GM18502 (cell line): Measurements from ENCODE around the gene PGBD4.

ENCODE experiments used
- ATAC-seq: cut with Tn5 transposase; IDR thresholded peaks from one replicate; pipeline ENCODE4 v1.9.1; 2021; ENCODE audit warnings: mild to moderate bottlenecking; ENCODE audit not compliant: unreplicated experiment, poor library complexity

The PGBD4 gene

DNA sequence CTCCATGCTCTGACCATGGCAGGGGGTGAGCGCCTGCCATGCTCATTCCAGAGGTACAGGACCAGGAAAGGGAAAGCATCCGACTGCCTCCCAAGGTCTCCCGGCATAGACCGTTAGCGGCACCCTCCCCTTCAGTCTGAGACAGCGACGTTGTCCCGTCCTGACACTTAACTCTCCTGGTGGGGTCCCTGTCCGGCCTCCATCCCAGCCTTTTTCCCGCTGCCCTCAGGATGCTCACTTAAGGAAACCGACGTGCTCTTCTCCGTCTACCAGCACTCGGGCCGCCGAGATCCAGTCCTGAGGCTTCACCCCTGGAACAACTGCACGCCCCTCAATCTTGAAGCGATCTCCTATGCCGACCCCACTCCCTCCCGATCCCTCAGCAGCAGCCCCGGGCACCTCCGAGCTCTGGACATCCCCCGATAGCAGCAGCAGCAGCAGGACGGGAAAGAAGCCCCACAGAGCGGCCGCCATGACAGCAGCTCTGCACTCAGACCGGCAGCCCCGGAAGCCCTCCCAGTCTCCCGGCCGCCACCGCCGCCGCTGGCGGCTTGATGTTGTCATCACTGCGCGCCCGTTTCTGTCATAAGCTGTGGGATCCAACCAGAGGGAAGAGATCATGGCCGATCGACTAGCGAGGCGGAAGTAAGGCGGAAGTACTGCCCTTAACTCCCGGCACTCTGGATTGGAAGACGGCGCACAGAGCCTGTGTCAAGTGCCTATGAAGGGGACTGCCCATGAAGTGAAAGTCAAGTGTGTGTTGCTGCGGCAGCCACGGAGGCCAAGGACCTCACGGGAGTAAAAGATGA is at the start of gene PGBD4, which contains the start of gene EMC7:
TSS of gene PGBD4 (plus strand) at position 718 of the 809 bp plus-strand sequence. CDS start 449 bp downstream, outside the sequence.
TSS of gene EMC7 (minus strand) at position 497 of the 809 bp plus-strand sequence. CDS start at position 474, 23 bp downstream.
- peak; percentile 96 for ATAC-seq

DNA sequence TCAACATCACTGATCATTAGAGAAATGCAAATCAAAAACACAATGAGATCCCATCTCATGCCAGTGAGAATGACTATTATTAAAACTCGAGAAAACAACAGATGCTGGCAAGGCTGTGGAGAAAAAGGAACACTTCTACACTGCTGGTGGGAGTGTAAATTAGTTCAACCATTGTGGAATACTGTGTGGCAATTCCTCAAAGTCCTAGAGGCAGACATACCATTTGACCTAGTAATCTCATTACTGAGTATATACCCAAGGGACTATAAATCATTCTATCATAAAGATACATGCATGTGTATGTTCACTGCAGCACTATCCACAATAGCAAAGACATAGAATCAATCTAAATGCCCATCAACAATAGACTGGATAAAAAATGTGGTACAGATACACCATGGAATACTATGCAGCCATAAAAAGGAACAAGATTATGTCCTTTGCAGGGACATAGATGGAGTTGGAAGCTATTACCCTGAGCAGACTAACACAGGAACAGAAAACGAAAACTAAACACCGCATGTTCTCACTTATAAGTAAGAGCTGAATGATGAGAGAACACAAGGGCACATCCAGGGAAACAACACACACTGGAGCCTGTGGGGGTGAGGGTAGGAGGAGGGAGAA is 47.7 kb upstream of the PGBD4 start:
- ATAC-seq = no peak

DNA sequence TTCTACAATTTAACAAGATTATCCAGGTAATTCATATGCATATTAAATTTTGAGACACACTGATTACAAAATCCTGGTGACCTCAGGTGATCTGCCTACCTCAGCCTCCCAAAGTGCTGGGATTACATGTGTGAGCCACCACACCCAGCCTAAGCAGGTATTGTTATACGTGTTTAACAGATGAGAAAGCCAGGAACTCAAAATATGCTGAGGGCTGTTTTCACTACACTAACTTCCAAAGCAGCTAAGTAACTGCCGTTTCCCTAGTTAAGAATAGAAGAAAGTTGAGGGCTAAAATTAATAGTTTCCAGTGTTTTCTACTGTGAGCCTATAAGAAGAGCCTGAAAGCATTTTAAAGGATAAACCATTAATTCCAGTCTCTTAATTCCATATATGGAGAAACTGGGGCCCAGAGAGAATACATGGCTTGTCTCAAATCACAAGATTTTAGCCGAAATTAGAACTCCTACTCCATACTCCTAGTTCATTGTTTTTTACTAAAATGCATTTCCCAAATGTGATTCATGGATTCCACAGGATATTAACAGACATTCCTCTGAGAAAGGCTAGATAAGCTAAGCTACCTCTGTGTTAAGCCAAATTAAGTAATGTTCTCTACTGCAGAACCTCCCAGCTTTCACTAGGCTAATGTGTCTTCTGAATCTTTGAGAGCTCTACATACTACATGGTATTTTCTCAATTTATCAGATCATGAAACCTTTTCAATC is 45.9 kb upstream of the PGBD4 start:
- no peak for ATAC-seq

DNA sequence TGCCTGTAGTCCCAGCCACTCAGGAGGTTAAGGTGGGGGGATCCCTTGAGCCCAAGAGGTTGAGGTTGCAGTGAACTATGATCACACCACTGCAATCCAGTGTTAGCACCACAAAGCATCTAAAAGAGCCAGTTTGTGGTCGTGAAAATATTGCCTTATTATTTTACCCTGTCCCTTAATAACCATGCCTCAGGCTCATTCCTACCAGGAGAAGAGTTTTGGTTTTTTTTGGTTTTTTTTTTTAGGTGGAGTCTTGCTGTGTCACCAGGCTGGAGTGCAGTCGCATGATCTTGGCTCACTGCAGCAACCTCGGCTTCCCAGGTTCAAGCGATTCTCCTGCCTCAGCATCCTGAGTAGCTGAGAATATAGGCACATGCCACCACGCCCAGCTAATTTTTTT is 45.0 kb upstream of the PGBD4 start:
- no peak for ATAC-seq

DNA sequence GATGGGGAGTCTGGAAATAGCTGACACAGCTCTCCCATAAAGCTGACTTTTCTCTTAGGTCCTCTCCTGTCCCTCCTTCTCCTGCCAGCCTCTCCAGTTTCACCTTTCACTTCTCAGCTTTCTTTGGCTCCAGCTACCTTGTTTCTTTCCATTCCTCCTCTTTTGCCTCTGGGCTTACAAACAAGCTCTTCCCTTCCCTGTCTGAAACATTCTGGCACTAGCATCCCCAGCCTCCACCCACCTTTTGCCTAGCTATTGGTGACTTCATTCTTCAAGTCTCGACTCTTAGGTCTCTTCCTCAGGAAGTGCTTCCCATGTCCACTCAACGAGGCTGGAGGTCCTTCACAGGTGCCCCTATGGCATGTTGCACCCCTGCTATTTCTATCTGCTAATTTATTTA is 42.4 kb upstream of the PGBD4 start:
- no peak for ATAC-seq

DNA sequence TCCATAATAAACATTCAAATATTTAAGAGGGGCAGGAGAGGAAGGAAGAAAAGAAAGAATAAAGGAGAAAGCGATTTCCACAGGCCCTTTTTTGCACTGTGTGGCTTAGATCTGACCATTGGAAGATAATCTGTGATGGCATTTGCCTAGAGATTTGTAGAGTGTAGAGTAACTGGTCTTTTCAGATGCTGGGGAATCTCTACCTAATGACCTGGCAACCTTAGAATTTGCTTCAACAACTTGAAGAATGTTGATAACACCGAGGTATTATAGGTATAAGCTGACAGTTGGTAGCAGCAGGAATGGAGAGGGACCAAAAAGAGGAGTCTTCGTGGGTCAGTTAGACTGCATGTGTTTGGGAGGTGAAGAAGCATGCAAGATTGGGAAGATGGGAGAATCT is 41.9 kb upstream of the PGBD4 start:
- ATAC-seq = no peak

DNA sequence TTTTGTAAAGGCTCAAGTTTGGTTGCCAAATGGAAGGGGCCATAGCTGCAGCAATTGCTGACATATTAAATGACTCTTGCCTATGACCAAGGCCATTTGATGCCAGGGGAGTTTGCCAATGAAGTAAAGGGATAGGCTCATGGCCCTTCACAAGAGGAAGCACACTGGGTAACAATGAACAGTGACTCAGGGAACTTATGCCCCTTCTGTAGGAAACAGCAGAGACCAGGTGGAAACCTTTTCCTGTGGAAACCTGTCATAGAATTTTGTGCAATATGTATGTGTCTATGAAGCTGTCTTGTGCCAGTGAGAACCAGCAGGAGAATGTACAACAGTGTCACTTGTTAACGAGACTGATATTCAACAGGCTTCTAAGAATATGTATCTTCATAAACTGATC is 37.4 kb upstream of the PGBD4 start:
- ATAC-seq = no peak

DNA sequence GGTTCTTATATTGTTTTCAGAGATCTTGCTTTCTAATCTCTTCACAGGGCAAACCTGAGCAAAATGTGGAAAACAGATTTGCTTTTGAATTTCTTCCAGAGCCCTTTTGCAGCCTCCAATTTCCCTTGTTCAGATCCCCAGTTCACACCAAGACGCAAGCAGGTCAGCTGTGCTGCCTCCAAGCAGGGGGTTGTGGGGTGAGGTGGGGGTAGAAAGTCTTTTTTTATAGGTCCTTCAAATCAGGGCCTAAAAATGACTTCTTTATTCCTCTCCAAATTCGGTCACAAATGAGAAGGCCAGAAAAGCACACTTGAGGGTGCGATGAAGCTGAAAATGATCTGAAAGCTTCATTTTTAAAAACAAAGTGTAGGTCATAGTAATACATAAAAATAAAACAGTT is 36.6 kb upstream of the PGBD4 start:
- no peak for ATAC-seq

DNA sequence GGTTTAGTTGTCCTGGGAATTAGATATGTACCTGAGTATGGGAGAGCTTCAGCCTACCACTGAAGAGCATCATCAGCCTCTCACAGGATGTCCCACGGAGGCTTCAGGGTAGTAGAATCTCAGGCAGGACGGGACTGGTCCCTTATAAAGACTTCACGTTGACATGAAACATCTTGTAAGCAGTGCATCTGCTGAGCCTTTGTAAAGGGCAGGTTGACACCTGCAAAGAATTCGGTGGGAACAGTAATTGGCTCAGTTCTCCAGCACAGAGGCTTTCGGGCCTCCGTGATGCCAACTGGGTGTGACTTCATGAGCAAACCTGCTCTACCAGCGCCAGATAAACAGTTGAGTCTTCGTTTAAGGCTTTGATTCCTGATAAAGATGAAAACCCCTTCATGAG is 35.9 kb upstream of the PGBD4 start:
- ATAC-seq = no peak

DNA sequence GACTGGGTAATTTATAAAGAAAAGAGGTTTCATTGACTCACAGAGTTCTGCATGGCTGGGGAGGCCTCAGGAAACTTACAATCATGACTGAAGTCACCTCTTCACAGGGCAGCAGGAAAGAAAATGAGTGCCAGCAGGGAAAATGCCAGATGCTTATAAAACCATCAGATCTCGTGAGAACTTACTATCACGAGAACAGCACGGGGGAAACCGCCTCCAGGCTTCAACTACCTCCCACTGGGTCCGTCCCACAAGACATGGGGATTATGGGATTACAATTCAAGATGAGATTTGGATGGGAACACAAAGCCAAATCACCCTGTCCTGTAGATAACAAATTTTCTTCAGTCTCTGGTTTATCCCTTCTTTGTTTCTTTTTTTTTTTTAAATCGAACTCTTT is 31.9 kb upstream of the PGBD4 start:
- no peak for ATAC-seq

DNA sequence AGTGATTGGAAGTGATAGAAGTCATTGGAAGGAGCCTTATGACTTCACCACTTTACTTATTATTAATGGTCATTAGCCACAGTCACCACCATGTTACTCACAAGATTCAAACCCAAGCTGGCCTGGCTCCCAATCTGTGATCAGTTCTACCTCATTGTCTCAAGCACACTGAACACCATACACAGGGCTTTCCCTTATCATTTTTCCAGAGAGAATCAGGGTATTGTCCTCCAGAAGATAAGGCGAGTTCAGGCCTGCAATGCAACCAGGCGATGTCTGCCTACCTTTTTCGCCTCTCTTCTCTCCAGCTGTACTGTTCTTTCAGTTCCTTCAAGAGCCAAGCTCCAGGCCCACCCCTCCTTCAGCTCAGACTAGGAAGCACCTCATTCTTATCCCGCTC is 25.1 kb upstream of the PGBD4 start:
- ATAC-seq = no peak

DNA sequence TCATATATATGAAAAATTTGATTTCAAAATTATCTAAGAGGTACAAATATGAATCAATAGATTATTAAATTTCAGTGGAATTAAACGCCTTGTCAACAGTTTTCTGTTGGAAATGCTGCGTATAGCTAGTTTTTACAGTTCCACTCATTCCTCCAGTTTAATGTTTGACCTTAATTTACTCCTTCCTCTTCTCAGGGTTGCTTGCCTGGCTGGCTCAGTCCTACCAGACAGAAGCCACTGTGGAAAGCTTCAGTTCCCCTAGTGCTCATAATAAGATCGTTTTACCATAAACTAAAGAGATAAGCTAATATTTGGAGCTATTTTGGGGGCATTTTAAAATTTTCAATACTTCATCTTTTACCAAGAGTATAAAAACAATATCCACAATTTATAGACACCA is 23.0 kb upstream of the PGBD4 start:
- ATAC-seq = no peak

DNA sequence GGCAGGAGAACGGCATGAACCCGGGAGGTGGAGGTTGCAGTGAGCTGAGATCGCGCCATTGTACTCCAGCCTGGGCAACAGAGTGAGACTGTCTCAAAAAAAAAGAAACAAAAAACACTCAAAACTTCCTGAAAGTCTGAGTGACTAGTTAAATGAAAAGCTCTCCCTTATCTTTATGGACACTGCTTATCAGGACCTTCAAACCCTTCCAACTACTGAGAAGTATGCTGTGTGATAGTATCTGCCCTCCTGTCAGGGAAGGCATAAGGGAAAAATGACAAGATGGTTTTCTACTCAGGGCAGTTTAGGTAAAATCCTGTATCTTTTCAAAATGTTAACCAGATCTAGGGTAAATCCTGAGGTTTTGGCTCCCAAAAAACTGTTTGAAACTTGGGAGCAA is 22.0 kb upstream of the PGBD4 start:
- no peak for ATAC-seq

DNA sequence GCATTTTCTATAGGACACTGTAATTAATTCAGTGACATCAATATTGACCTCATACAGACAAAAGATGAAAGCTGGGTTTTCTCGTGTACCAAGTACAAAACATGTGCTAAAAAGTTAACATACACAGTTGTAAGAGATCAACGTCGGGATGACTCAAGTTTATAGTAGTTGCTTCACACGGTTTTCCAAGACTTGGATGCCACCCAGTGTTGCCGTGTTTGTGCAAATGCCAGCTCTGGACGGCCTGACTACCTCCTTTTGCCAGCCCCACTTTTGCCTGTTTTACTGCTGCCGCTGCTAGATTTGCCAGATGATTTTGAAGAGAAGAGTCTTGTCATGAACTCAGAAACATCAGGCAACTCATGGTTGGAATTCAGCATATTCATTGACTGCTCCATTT is 17.8 kb upstream of the PGBD4 start:
- ATAC-seq = no peak

DNA sequence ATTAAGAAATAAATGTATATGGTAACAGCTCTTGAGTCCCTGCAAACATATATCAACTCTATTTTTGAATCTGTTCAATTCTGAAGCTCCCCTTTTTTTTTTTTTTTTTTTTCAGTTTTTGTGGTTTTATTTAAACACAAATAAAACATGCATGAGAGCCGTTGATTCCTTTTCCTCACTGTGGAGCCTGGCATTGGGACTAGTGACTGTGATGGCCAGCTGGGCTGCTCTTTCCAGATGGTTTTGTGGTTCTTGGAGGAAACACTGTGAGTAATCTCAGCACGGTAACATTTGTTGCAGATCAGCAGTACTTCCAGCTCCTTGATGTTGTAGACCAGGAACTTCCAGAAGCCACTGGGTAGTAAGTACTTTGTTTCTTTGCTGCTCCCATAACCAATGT is 16.1 kb upstream of the PGBD4 start:
- no peak for ATAC-seq

DNA sequence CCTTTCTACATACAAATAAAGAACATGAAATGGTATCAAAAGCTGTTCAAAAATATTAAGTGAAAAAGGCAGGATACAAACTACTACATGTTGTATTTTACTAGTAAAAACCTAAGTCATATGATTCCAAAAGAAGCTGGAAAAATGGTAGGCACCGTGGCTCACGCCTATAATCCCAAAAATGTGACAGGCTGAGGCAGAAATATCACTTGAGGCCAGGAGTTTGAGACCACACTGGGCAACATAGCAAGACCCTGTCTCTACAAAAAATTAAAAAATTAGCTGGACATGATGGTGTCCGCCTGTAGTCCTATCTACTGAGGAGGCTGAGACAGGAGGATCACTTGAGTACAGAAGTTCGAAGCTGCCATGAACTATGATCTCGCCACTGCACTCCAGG is 2.0 kb upstream of the PGBD4 start:
- ATAC-seq = no peak

DNA sequence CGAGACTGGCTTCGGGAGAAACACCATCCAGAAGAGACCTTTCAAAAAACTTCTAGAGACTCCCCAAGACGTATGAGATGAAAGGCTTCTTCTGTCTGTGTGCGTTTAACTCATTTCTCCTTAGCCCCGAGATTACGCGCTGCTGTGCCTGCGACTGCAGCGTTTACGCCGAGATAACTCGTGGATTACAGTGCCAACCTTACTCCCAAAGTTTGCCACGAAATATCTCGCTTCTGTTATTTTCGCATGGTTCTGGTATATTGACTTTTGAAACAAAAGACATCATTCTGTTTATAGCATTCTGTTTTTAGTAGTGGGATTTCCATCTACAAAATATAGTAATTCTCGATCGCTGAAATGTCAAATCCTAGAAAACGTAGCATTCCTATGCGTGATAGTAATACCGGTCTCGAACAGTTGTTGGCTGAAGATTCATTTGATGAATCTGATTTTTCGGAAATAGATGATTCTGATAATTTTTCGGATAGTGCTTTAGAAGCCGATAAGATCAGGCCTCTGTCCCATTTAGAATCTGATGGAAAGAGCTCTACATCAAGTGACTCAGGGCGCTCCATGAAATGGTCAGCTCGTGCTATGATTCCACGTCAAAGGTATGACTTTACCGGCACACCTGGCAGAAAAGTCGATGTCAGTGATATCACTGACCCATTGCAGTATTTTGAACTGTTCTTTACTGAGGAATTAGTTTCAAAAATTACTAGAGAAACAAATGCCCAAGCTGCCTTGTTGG is 467 bp downstream of the PGBD4 start:
- ATAC-seq = peak; percentile 26

DNA sequence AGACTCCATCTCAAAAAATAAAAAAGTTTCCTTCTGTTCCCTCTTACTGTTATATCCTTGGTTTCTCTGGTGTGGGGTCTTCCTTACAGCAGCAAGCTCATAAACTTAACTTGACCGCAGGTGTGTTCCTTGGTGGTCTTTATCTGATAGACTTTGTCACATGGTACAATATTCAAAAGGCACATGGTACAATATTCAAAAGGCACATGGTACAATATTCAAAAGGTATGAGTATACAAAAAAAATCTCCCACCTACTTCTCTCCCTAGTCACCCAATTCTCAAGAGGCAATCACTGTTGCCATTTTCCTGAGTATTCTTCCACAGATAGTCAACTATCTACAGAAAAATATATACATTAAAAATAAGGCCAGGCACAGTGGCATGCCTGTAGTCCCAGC is 4.5 kb downstream of the PGBD4 start:
- ATAC-seq = no peak

DNA sequence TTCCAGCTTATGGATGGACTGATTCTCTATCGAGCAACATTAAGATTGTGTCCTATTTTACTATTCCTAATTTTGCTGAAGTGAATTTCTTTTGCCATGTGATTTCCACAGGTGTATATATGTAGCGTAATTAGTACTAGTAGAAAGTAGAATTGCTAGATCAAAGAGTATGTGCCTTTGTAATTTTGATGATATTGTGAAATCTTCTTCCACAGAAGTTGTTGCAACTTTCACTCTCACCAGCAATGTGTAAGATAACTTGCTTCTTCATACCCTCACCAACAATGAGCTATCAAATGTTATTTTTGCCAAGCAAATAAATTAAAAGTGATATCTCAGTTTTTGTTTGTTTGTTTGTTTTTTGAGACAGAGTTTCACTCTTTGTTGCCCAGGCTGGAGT is 5.4 kb downstream of the PGBD4 start:
- ATAC-seq = no peak

DNA sequence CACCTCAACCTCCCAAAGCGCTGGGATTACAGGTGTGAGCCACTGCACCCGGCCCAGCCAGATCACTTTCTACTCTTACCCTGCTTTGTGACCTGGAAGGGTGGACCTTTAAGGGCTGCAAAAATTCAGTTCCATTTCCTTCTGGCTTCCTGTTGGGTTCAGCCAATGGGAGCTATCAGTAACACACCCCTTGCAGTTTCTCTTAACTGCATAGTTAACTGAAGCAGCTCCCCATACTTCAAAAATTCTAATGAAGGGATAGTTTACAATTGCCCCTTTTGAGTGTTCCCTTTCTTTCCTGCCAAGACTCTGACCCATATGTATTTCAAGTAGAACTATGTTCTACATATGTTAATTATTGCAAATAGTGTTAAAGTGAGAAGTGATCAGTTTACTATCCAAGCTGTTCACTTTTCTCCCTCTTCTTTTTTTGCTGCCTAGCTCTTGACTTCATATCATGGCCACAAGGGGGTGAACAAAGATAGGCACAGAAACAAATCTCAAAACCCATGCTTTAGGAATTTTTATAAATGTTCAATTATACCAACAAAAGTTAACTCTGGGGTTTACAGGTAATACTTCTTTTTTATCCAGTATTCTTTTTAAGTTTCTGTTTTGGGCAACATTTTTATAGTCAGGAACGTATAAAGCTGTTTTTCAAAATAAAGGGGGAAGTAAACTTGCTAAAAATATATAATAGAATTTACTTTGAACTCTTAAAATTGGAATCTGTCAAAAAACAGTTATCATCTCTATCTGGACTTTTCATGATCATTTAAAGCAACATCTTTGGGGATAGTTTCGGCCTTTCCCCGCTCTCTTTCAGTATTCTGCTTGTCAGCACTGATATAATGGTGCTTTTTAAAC is 8.1 kb downstream of the PGBD4 start:
- no peak for ATAC-seq
